Stimulated activated CD4-positive, alpha-beta T cell treated with anti-CD3 and anti-CD28 coated beads, Interleukin-4, amount 100 ng/mL, for 1 hour (primary cell): Measurements from ENCODE around the gene IGF2BP1.
"Not testable (repeated sequence)": the region's sequence is repeated elsewhere in the genome, so short reads cannot be mapped to it uniquely, and the experiment has no call there.

Source experiments
- DNase-seq: peaks from one replicate; pipeline ENCODE4 v3.0.0-alpha.2; 2020

Gene IGF2BP1

DNA sequence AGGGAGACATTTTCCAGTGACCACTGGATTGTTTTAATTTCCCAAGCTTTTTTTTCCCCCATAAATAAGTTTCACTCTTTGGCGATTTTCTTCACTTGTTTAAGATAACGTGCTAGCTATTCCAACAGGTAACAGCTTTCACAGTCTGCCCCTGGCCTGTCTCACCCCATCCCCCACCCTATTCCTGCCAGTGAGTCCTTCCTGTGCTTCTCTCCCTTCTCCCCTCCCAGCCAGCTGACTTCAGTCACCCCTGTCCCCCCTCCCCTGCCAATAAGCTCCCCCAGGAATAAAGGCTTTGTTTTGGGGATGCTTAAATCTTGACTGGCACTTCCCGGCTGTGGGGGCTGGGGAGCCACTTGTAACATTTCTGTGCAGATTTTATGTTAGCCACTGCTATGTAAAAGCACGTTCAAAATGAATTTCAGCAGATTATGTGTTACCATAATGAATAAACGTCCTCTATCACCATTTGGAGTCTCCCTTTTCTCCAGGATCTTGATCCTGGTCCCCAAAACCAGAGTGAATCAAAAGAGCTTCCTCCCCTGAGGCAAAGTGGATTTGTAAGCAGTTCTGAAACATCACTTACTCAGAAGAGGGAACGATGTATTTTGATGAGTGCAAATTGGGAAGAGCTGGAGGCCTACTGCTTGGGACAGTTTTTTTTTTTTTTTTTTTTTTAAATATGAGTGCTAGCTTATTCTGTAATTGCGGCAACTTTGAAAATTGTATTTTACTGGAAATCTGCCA, 58.2 kb downstream of the IGF2BP1 start:
- DNase-seq = no peak

DNA sequence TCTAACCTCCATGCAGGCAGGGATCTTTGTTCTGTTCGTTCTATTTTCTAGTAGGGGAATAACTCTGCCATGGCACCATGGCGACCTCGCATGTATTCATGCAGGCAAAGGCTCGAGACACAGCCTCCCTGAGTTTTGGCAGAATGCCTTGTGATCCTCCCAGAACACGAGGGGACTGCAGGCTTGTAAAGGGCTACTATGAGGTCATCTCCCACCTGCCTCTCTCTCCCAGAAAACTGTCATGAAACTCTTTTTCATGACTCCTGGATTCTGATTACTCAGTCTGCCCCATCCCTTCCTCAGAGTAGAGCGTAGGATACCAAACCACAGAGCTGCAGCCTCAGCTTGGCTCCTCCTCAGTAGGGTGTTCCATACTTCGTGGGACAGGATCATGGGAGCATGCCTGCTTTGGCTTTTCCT, 64.3 kb downstream of the IGF2BP1 start:
- no peak for DNase-seq

DNA sequence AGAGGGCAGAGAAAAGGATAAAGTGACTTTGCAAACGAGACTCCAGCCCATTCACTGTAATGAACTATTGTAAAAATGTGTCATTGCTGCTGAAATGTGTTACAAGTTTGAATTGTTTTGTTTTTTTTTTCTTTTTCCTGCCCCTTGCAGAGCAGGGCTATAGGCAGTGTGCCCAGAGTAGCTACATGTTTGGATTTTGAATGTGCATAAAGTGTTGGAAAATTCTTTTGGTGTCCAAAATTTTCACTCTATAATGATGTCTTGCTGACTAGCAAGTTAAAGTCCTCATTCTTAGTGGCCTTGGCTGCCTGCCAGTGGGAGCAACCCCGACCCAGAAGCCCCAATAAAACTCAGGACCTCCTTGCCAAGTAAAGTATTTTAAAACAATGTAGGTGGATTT, 66.5 kb downstream of the IGF2BP1 start:
- DNase-seq = no peak

DNA sequence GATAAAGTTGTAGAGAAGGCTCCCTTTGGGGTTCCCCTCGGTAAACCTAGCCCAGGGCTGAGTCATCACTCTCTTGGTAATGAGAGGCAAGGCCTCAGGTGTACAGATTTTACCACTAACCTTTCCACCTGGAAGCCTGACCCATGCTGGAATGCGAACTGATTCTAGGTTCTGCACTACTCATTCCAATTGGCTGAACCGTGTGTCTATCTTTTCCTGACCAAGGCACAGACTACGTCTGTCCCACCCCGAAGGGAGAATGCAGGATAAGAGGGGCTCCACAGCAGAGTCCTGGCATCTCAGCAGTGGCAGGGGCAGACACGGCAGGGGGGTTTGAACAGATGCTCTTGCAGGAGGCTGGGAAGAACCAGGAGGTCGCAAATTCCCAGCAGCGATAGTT, 70.0 kb downstream of the IGF2BP1 start:
- no peak for DNase-seq

DNA sequence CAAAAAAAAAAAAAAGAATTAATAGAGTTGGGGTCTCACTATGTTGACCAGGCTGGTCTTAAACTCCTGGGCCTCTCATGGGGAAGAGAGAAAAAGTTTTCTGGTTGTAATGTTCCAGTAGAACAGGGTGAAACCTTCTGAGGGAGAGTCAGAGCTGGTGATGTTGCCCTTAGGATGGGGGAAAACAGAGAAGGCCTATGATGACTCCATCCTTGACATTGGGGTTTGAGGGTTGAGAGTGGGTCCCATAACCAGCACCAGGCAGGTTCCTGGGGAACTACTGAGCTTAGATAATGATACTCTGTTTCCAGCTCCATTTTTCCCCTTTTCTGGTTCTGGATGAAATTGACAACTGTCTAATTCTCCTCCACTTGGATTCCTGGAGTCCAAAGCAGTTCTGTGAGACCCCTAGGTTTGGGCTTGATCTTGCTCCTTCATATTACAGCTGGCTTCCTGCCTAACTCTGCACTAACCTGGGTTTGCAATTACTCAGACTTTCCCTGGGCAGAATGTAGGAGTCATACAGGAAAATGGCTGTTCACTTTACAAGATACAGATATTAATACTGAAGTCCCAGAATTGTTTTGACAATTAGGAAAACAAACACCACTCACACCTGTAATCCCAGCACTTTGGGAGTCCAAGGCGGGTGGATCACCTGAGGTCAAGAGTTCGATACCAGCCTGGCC, 72.5 kb downstream of the IGF2BP1 start:
- DNase-seq = no peak

DNA sequence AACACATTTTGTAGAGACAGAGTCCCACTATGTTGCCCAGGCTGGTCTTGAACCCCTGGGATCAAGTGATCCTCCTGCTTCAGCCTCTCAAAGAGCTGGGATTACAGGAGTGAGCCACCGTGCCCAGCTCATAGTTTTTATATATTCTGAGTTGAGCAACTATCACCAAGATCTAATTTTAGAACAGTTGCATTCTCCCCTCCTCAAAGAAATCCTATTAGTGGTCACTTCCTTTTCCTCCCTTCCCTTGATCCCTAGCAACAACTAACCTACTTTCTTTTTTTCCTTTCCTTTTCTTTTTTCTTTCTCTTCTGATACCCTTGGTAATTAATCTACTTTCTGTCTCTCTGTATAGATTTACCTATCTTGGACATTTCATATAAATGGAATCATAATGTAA, 73.9 kb downstream of the IGF2BP1 start:
- no peak for DNase-seq

DNA sequence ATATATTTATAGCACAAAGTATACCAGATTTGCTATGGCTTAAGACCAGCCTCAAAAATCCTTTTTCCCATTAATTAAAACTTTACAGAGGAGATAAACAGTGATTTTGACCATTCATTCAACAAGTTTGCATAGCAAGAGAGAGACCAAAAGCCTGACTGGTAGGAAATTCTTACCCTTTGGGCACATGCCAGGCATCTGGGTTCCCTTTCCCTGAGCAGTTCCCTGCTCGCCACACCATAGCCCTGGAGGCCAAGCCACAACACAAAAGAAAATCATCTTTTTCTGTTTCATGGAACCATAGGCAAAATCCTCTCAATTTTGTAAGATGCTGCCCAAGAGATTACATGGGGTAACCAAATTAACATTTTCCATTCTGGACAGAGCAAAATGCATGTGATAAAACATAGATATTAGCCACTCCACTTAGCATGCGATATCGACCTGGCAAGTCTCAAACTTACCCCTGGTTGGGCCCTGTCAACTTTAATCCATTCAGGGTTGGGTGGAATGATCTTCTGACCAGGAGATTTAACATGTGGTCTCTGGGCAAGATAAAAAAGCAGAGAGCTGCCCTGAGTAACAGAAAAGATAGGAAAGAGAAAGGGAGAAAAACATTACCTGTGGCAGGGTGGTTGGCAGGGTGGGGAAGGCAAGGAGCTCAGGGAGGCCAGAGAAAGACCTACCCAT, 77.8 kb downstream of the IGF2BP1 start:
- DNase-seq = no peak

DNA sequence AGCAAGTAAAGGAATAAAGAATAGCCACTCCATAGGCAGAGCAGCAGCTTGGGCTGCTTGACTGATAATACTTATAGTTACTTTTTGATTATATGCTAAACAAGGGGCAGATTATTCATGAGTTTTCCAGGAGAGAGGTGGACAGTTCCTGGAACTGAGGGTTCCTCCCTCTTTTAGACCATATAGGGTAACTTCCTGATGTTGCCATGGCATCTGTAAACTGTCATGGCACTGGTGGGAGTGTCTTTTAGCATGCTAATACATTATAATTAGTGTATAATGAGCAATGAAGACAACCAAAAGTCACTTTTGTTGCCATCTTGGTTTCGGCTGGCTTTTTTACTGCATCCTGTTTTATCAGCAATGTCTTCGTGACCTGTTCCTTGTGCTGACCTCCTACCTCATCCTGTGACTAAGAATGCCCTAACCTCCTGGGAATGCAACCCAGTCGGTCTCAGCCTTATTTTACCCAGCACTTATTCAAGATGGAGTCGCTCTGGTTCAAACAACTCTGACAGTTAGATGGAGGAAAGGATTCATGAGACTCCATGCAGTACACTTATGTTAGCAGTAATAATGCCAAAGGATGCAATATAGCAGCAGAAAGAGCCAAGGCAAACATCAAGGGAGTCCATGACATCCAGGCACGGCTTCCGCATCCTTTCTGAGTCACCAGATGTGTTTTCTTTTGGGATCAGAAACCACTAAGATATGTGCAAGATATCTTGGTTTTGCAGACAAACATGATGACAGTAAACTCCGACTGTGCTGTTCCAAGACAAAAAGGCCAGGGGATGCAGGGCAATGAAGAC, 79.6 kb downstream of the IGF2BP1 start:
- DNase-seq = no peak

DNA sequence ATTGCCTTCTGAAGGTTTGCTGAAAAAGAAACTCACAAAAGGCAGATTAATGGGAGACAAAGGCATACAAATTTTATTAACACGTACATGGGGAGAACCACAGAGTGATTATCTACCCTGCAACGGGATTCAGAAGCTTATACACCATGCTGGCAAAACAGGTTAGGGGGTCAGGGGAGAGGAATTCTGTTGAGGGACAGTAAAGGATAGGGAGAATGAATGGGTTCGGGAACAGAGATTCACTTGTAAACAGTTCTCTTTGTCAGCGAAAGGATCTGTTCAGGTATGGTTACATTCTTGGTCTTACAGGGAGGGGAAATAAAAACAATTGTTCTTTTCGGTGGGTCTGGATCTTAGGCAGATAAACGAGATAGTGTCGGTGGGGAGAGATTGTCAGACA, 81.1 kb downstream of the IGF2BP1 start:
- no peak for DNase-seq

DNA sequence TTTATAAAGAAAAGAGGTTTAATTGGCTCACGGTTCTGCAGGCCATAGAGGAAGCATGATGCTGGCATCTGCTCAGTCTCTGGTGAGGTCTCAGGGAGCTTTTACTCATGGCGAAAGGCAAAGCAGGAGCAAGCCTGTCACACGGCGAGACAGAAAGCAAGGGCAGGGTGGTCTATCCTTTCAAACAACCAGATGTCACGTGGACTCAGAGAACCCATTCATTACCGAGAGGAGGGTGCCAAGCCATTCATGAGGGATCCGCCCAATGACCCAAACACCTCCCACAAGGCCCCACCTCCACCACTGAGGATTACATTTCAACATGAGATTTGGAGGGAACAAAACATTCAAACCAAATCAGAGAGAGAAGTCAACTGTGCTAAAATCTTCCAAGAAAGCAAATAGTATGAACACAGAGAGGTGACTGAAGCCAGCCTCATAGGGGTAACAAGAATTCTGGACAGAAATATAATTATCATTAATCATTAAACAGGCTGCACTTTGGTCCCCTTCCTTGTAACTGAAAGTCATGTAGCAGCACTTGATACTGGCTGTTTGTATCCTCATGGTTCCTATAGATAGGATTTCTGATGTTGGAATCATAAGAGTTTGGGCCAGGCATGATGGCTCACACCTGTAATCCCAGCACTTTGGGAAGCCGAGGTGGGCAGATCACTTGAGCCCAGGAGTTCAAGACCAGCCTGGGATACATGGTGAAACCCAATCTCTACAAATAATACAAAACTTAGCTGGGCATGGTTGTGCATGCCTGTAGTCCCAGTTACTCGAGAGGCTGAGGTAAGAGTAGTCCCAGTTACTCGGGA, 82.9 kb downstream of the IGF2BP1 start:
- no peak for DNase-seq

DNA sequence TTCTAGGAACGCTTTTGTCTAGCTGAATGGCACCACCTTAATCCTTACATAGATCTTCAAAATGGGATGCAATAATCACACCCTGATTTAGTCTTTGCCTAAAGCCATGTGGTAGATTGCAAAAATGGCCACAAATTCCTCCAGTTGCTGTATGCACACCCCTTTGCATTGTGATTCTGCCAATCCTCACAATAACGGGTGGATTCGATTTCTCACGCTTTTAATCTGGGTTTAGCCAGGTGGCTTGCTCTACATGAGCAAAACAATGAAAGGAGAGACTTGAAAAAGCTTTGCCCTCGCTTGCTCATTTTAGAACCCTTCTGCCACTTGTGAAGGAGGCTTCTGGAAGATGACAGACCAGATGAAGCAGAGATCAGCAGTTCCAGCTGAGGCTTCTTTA, 85.0 kb downstream of the IGF2BP1 start:
- DNase-seq = no peak

DNA sequence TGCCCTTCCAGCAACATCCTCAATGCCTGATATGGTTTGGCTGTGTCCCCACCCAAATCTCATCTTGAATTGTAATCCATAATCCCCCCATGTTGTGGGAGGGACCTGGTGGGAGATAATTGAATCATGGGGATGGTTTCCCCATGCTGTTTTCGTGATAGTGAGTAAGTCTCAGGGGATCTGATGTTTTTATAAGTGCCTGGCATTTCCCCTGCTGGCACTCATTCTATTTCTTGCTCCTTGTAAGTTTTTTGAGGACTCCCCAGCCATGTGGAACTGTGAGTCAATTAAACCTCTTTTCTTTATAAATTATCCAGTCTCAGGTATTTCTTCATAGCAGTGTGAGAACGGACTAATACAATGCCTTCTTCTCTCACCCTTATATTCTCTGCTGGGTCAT, 87.9 kb downstream of the IGF2BP1 start:
- DNase-seq = not testable (repeated sequence)

DNA sequence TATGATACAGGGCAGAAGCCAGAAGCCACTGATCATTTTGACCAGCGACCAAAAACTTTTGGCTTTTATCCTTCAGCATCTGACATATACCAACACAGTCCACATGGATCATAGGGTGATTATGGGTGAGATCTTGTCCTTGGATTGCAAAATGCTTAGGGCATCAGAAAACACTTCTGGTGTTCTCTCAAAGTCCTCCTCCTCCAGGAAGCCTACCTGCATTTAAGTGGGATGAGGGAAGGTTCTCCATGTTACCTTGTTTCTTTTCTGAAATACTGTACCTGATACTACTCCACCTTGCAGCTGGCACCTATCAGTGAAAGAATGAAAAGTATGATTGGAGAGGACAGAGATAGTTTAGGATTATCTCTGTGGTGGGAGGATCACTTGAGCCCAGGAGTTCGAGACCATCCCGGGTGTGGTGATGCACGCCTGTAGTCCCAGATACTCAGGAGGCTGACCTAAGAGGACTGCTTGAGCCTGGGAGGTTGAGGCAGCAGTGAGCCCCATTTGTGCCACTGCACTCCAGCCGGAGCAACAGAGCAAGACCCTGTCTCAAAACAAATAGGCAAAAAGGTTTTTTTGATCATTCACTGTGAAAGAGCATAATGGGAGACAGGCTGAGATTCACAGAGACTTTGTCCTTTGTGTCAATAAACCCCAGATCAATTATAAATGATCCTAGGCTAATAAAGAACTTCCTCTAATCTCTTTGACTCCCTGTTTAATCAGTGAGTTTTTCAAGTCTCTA, 88.6 kb downstream of the IGF2BP1 start:
- DNase-seq = no peak

DNA sequence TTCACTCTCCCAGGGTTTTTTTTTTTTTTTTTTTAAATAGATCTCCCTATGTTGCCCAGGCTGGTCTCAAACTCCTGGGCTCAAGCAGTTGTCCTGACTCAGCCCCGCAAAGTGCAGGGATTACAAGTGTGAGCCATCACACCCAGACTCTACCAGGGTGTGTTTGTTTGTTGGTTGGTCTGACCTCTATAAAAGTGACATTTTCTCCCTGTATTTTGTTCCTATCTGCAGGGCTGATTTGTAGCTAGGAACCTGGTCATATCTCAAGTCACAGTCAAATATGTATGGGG, 89.1 kb downstream of the IGF2BP1 start:
- DNase-seq = no peak

DNA sequence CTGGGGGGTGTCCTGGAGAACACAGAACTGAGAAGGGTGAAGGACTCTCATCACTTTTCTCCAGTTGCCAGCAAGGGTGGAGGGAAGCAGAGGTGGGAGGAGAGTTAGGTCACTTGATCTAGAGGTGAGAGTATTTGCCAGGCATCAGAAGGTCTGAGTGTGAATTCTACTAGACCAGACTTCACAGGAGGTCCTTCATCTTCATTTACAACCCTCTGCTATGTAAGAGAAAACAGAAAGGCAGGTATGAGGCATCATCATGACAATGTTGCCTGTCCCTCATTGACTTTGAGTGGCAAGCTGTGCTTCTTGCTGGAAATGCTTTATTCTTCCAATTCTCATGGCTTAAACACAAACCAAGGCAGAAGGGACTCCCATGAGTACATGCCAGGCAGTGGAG, 89.5 kb downstream of the IGF2BP1 start:
- DNase-seq = no peak

DNA sequence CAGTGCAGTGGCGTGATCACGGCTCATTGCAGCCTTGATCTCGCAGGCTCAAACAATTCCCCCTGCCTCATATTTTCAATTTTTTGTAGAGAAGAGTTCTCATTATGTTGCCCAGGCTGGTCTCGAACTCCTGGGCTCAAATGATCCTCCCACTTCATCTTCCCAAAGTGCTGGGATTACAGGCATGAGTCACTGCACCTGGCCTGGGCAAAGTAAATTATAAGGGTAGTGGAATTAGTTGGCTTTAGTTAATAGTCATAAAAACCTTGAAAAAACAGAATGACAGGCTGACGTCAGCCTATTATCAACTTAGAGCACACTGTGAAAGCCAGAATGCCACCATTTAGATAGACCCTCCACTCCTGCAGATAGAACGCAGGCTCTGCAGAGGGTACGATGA, 91.9 kb downstream of the IGF2BP1 start:
- DNase-seq = no peak

DNA sequence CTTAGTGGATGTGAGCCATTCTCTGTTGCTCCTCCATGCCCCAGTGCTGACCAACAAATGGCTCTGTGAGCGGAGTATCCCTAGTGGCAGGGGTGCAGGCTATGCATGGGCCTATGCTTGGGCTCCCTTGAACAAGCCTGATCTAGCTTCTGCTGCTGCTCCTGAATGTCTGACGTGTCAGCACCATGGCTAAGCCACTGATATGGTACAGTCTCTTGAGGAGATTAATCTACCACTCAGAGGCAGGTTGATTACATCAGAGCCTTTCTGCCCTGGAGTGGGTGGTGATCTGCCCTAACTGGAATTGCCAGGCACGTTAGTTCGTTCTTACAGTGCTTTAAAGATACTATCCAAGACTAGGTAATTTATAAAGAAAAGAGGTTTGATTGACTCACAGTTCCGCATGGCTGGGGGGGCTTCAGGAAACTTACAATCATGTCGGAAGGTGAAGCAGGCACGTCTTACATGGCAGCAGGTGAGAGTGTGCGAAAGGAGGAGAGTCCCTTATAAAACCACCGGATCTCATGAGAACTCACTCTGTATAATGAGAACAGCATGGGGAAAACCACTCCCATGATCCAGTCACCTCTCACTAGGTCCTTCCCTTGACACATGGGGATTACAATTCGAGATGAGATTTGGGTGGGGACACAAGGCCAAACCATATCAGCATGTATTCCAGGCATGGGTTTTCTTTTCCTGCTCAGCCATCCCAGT, 93.9 kb downstream of the IGF2BP1 start:
- no peak for DNase-seq

DNA sequence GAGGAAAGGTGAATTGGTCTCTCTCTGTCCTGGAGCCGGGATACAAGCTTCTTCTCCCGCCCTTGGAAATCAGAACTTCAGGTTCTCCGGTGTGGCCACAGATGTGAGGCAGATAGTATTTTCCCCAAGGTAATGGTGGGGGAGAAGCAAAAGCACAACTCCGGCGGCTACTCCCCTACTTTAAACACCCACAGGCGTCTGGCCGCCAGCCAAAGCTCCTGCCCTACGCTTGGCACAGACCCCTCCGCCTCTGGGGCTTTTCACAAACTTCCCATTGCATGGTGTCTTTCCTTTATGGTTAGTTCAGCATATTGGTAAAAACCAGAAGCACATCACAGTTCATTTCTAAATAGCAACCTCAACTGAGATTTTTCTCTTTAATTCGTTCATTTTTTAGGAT, 95.9 kb downstream of the IGF2BP1 start:
- DNase-seq = no peak

DNA sequence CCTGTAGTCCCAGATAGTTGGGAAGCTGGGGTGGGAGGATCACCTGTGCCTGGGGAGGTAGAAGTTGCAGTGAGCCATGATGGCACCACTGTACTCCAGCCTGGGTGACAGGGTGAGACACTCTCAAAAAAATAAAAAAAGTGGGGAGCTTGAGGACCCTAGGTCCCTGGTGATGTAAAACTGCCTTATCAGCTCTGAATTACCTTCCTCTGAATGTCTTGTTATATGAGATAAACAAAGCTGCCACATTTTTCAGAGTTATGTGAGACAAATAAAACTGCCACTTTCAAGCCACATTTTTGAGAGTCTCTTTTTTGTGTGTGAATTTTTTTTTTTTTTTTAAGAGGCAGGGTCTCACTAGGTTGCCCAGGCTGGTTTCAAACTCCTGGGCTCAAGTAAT, 103.4 kb downstream of the IGF2BP1 start:
- DNase-seq = no peak

DNA sequence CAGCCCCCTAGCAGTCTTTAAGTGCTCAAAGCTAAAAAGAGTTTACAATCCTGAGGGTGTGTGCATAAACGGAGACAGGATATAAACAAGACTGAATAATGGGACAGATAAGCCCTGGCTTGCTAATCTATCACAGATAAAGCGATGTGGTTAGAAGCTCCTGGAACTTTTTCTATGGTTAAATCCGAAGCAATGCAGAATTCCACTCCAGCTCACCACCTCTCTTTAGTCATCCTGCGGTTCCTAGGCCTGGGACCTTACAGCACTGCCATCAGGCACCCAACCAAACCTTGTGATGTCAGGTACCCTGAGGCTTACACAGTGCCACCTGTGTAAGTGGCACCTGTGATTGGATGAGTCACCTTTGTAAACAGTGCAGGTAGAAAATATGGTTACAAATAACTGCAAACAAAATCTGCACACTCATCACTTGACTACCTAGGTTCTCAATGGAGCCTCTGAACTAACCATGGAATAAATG, 103.9 kb downstream of the IGF2BP1 start:
- DNase-seq = no peak

DNA sequence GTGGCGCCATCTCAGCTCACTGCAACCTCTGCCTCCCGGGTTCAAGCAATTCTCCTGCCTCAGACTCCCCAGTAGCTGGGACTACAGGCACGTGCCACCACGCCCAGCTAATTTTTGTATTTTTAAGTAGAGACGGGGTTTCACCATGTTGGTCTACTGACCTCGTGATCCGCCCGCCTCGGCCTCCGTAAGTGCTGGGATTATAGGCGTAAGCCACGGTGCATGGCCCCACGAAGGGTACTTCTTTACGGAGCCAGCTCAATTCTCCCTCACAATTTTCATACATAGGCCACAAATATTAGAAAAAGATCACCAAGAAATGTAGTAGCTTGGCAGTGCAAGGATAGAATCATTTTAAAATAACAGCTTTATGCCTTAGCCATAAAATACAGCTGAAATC, 106.2 kb downstream of the IGF2BP1 start:
- not testable (repeated sequence) for DNase-seq
